HG03039 (cell line): ENCODE data around the gene ANGEL1.

Experiments used
- ATAC-seq: cut with Tn5 transposase; IDR thresholded peaks from one replicate; pipeline ENCODE4 v1.9.1; 2021; ENCODE audit warnings: mild to moderate bottlenecking, moderate library complexity; ENCODE audit not compliant: unreplicated experiment

ANGEL1 gene

GRCh38 chr14:76779221-76780057 is 33.2 kb downstream of the ANGEL1 start:
- ATAC-seq, result no peak

GRCh38 chr14:76778546-76779215 is 34.0 kb downstream of the ANGEL1 start:
- ATAC-seq, result no peak

GRCh38 chr14:76777721-76778120 is 35.0 kb downstream of the ANGEL1 start:
- no peak for ATAC-seq

- ATAC-seq, result no peak
Observed at GRCh38 chr14:76776428-76777251, 36.0 kb downstream of the ANGEL1 start.

GRCh38 chr14:76775695-76776427 is 36.8 kb downstream of the ANGEL1 start:
- no peak for ATAC-seq

GRCh38 chr14:76774821-76775694 is 37.6 kb downstream of the ANGEL1 start:
- ATAC-seq, result no peak

GRCh38 chr14:76773956-76774820 is 38.5 kb downstream of the ANGEL1 start:
- ATAC-seq, result no peak

- no peak for ATAC-seq
Observed at GRCh38 chr14:76773188-76773885, 39.3 kb downstream of the ANGEL1 start.

GRCh38 chr14:76772300-76773187 is 40.1 kb downstream of the ANGEL1 start:
- ATAC-seq, result no peak

- no peak for ATAC-seq
Observed at GRCh38 chr14:76771437-76771980, 41.2 kb downstream of the ANGEL1 start.

GRCh38 chr14:76770521-76771436 is 41.9 kb downstream of the ANGEL1 start:
- no peak for ATAC-seq

GRCh38 chr14:76769636-76770292 is 42.9 kb downstream of the ANGEL1 start:
- ATAC-seq, result no peak

GRCh38 chr14:76768671-76769500 is 43.8 kb downstream of the ANGEL1 start:
- no peak for ATAC-seq
